WERI-Rb-1 (cell line): ENCODE data around the gene POM121L12.

Source experiments
- DNase-seq: peaks from one replicate; pipeline ENCODE4 v3.0.0-alpha.2; 2020
- H3K27ac ChIP-seq: fragments of 250-450 bp; sonication (Bioruptor Pico); 2 replicates; pipeline ENCODE4 v1.5.1; 2020; ENCODE audit warnings: mild to moderate bottlenecking, moderate library complexity
- H3K27me3 ChIP-seq: fragments of 250-450 bp; sonication (Bioruptor Pico); 2 replicates; pipeline ENCODE4 v1.5.1; 2021; ENCODE audit warnings: mild to moderate bottlenecking, low read depth, moderate library complexity; ENCODE audit not compliant: insufficient read depth, severe bottlenecking
- H3K36me3 ChIP-seq: fragments of 250-450 bp; sonication (Bioruptor Pico); 2 replicates; pipeline ENCODE4 v1.5.1; 2020; ENCODE audit warnings: mild to moderate bottlenecking, moderate library complexity
- H3K4me3 ChIP-seq: 2 replicates; pipeline ENCODE4 v1.5.1; 2011; ENCODE audit warnings: low read depth, mild to moderate bottlenecking, control low read depth, low read length
- H3K9me3 ChIP-seq: fragments of 250-450 bp; sonication (Bioruptor Pico); 2 replicates; pipeline ENCODE4 v1.5.1; 2021; ENCODE audit warnings: mild to moderate bottlenecking, moderate library complexity; ENCODE audit not compliant: severe bottlenecking
- TF ChIP-seq, protein P1 (sequence below): IDR thresholded peaks from 2 replicates; pipeline ENCODE4 v1.5.1; 2011; ENCODE audit warnings: low read depth, mild to moderate bottlenecking, control low read depth, inconsistent platforms, low read length

POM121L12 gene

DNA sequence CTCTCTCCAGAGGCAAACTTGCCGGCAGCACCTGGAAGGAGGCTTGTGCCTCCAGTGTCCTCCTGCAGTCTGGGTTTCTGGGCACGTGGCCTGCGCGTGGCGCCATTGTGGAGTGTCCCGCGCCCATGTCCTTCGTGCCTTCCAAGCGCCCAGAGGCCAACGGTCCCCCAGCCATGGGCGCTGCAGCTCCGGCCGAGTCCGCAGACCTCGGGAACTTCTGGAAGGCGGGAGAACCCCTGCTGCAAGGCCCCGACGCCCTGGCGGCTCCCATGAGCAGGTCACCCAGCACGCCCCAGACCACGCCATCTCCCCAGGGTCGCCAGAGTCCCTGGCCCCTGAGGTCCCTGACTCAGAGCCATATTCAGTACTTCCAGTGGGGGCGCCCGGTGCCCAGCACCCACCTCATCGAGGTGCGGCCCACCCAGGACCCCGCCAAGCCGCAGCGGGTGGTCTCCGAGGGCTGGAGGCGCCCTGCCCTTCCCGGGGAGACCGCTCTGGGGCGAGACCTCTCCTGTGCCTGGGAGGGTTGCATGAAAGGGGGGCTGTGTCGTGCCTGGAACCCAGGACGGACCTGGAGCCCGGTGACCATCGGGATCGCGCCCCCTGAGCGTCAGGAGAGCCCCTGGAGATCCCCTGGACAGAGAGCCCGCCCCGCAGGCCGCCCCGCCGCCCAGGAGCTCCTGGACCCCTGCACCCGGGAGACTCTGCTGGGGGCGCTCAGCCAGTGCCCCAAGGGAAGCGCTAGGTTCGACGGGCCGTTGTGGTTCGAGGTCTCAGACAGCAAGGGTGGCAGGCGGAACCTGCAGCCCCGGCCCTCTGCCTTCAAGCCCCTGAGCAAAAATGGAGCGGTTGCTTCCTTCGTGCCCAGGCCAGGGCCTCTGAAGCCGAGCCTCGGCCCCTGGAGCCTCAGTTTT is at the start of gene POM121L12:
Gene POM121L12, plus strand, starts transcription at position 135 of the 914 bp plus-strand sequence. Its CDS starts 39 bp downstream, at position 174.
- Histone ChIP-seq H3K36me3 (no peaks in the 10 kb centered on the region), H3K9me3 (no peaks in the 10 kb centered on the region), H3K27ac (no peak within 1 kb of the TSS), H3K27me3 (no peaks in the 10 kb centered on the region), H3K4me3 (no peak within 1 kb of the TSS)
- TF ChIP-seq, protein P1, sequence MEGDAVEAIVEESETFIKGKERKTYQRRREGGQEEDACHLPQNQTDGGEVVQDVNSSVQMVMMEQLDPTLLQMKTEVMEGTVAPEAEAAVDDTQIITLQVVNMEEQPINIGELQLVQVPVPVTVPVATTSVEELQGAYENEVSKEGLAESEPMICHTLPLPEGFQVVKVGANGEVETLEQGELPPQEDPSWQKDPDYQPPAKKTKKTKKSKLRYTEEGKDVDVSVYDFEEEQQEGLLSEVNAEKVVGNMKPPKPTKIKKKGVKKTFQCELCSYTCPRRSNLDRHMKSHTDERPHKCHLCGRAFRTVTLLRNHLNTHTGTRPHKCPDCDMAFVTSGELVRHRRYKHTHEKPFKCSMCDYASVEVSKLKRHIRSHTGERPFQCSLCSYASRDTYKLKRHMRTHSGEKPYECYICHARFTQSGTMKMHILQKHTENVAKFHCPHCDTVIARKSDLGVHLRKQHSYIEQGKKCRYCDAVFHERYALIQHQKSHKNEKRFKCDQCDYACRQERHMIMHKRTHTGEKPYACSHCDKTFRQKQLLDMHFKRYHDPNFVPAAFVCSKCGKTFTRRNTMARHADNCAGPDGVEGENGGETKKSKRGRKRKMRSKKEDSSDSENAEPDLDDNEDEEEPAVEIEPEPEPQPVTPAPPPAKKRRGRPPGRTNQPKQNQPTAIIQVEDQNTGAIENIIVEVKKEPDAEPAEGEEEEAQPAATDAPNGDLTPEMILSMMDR: no peak
- DNase-seq: no peak

- Histone ChIP-seq H3K27ac (no peak overlapping the region), H3K36me3 (no peaks in the 10 kb centered on the region), H3K4me3 (no peak overlapping the region), H3K27me3 (no peaks in the 10 kb centered on the region), H3K9me3 (no peaks in the 10 kb centered on the region)
- DNase-seq: no peak
- TF ChIP-seq, protein P1: no peak
Measured at GRCh38 chr7:52992001-52992400, 43.4 kb upstream of the POM121L12 start.

DNA sequence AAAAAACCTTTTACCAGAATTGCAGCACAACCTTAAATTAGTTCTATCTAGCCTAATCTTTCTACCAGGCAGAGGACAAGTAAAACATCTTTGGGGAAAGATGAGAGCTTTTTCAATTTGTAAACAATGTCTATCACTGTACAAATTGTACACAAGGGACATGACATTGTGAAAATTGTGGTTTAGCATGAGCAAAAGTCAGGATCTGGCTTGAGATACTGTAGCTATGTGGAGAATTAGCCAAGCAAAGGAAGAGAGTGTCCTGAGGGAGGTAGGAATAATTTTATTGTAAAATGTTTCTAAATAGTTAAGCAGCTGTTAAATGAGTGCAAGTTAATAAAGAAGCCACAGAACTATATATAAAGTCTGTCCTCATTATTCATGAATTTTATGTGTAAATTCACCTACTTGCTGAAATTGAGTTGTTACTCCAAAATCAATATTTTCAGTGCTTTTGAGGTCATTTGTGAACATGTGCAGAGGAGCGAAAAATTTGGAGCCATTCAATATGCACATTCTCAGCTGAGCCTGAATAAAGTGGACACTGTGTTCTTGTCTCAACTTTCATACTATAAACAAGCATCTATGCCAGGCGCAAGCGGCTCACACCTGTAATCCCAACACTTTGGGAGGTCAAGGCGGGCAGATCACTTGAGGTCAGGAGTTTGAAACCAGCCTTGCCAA is 42.8 kb upstream of the POM121L12 start:
- Histone ChIP-seq H3K36me3 (no peaks in the 10 kb centered on the region), H3K4me3 (no peak overlapping the region)
- TF ChIP-seq, protein P1: no peak

GRCh38 chr7:52995676-52996075 is 39.8 kb upstream of the POM121L12 start:
- TF ChIP-seq, protein P1: no peak
- Histone ChIP-seq H3K4me3 (no peak overlapping the region), H3K36me3 (no peaks in the 10 kb centered on the region), H3K27ac (no peak overlapping the region), H3K9me3 (no peaks in the 10 kb centered on the region), H3K27me3 (no peaks in the 10 kb centered on the region)
- DNase-seq: no peak

More for the DNA sequence above, 42.8 kb upstream of the POM121L12 start:
- DNase-seq: no peak
- Histone ChIP-seq H3K9me3 (no peaks in the 10 kb centered on the region), H3K27ac (no peak overlapping the region), H3K27me3 (no peaks in the 10 kb centered on the region)

DNA sequence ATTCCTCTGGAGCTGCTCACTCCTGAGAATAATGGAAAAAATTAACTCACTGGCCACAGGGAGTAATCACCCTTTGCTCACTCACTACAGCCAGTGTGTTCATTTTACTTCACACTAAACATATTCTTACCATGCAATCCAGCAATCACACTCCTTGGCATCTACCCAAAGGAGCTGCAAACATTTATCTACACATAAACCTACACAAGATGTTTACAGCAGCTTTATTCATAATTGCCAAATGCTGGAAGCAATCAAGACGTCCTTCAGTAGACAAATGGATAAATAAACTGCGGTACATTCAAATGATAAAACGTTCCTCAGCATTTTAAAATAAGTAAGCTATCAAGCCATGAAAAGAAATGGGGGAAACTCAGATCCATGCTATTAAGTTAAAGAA is 34.2 kb upstream of the POM121L12 start:
- Histone ChIP-seq H3K4me3 (no peak overlapping the region), H3K9me3 (no peaks in the 10 kb centered on the region), H3K27ac (no peak overlapping the region), H3K27me3 (no peaks in the 10 kb centered on the region), H3K36me3 (no peaks in the 10 kb centered on the region)
- TF ChIP-seq, protein P1: no peak
- DNase-seq: no peak
